CD4-positive, alpha-beta T cell (primary cell): Measurements from ENCODE around the gene TBX5. TPM values are rescaled to one million over a fixed set of nuclear protein-coding genes. Genes with fewer than 3 reads are reported as not detected.

Experiments used
- ATAC-seq: fragments of 200-7000 bp; cut with Tn5 transposase; one replicate; pipeline ENCODE4 v1.10.0; 2022; ENCODE audit warnings: mild to moderate bottlenecking; ENCODE audit not compliant: poor library complexity
- CTCF ChIA-PET: fragments of 350-600 bp; sonication (Branson Sonifier 250); formaldehyde crosslinking; loops from one replicate; lab custom pipeline; 2021; ENCODE audit warnings: antibody characterized with exemption, inconsistent platforms; lab: Charles Lee
- POLR2A ChIA-PET: fragments of 350-600 bp; sonication (Branson Sonifier 250); formaldehyde crosslinking; loops from one replicate; lab custom pipeline; 2021; ENCODE audit warnings: antibody characterized with exemption, inconsistent platforms; lab: Charles Lee
- DNase-seq, 14 experiments: peaks; one replicate each; pipeline ENCODE4 v3.0.0-alpha.2; 2013 to 2020; ENCODE audit warnings: mixed read lengths in 2 of 14
- H3K27ac ChIP-seq, 2 donors: one replicate each; pipeline versions ENCODE4 v1.5.1 to v1.7.0; 2013; ENCODE audit warnings: low read length in 2 of 2, low read depth in 1 of 2, mild to moderate bottlenecking in 1 of 2
- H3K27me3 ChIP-seq, 2 experiments: 1 replicate in 1 of 2; 2 replicates in 1 of 2; pipeline versions ENCODE4 v1.6.1 to v1.7.0; 2013; ENCODE audit warnings: low read length in 2 of 2, control low read depth in 1 of 2, mild to moderate bottlenecking in 1 of 2, moderate library complexity in 1 of 2; ENCODE audit not compliant: insufficient read depth in 2 of 2, control insufficient read depth in 1 of 2
- H3K36me3 ChIP-seq: one replicate; pipeline ENCODE4 v1.6.1; 2013; ENCODE audit warnings: low read length, control low read depth; ENCODE audit not compliant: insufficient read depth
- H3K4me1 ChIP-seq: one replicate; pipeline ENCODE4 v1.6.1; 2013; ENCODE audit warnings: low read length, control low read depth; ENCODE audit not compliant: insufficient read depth
- H3K4me3 ChIP-seq: one replicate; pipeline ENCODE4 v1.5.1; 2013; ENCODE audit warnings: mild to moderate bottlenecking, low read length, moderate library complexity
- H3K9me3 ChIP-seq, 2 experiments: 1 replicate in 1 of 2; 2 replicates in 1 of 2; pipeline versions ENCODE4 v1.6.1 to v1.7.0; 2013; ENCODE audit warnings: low read length in 2 of 2, mild to moderate bottlenecking in 2 of 2, control low read depth in 1 of 2, moderate library complexity in 1 of 2; ENCODE audit not compliant: control insufficient read depth in 1 of 2, insufficient read depth in 1 of 2
- H3K27ac Mint-ChIP-seq: one replicate; pipeline ENCODE4 v1.8.0; 2020; ENCODE audit warnings: mixed read lengths
- H3K27me3 Mint-ChIP-seq: one replicate; pipeline ENCODE4 v1.8.0; 2021; ENCODE audit warnings: mixed read lengths
- H3K36me3 Mint-ChIP-seq: one replicate; pipeline ENCODE4 v1.8.0; 2021; ENCODE audit warnings: low read depth, mixed read lengths
- H3K4me1 Mint-ChIP-seq: one replicate; pipeline ENCODE4 v1.8.0; 2021; ENCODE audit warnings: low read depth, mixed read lengths
- H3K4me3 Mint-ChIP-seq: one replicate; pipeline ENCODE4 v1.8.0; 2020; ENCODE audit warnings: mild to moderate bottlenecking, mixed read lengths
- H3K9me3 Mint-ChIP-seq: one replicate; pipeline ENCODE4 v1.8.0; 2020; ENCODE audit warnings: mixed read lengths
- CTCF ChIP-seq: fragments of 200-600 bp; IDR thresholded peaks from one replicate; pipeline ENCODE4 v1.8.0; 2022; ENCODE audit warnings: antibody characterized with exemption, mild to moderate bottlenecking
- intact Hi-C, 2 experiments: fragments of 100-400 bp; cut with DNase I in 1 of 2; cut with micrococcal nuclease in 1 of 2; formaldehyde crosslinking; loops; one replicate each; pipeline versions ENCODE4 v1.15.1 to v1.9.0; 2023 to 2025; cut with DNase I, micrococcal nuclease
- total RNA-seq, 174 experiments: library from RNA in 2 of 174; stranded (reverse) in 2 of 174; gene quantifications; one replicate each; pipeline ENCODE4 v1.2.3 and lab custom pipeline; 2021 to 2026

The TBX5 gene
- total RNA-seq, 2 experiments from 2014 or later, result not detected

- POLR2A ChIA-PET, result no interaction called here
- DNase-seq (no peak), ATAC-seq (no peak)
- H3K4me1 ChIP-seq, result no peaks in the 10 kb centered on the region
- no peak for TF ChIP-seq CTCF
- Mint-ChIP-seq H3K36me3 (no peaks in the 10 kb centered on the region), H3K27me3 (peaks cover 90% of the 10 kb centered on the region), H3K4me1 (no peaks in the 10 kb centered on the region), H3K27ac (no peak overlapping the region), H3K9me3 (no peaks in the 10 kb centered on the region), H3K4me3 (no peak overlapping the region)
- CTCF ChIA-PET, result no interaction called here
- H3K27ac ChIP-seq, result no peak overlapping the region
- H3K4me3 ChIP-seq, result no peak overlapping the region
- H3K36me3 ChIP-seq, result no peaks in the 10 kb centered on the region
- peaks cover 73 to 88% of the 10 kb centered on the region in 2 experiments for H3K27me3 ChIP-seq
- peaks cover 0 to 24% of the 10 kb centered on the region in 2 experiments for H3K9me3 ChIP-seq
- intact Hi-C loops, result no loop called here
These were observed 10.2 kb downstream of the TBX5 start for GRCh38 chr12:114395755-114396152.

GRCh38 chr12:114395233-114395632 is 10.7 kb downstream of the TBX5 start:
- ATAC-seq (no peak), DNase-seq (no peak)
- Mint-ChIP-seq H3K27me3 (peaks cover 91% of the 10 kb centered on the region), H3K27ac (no peak overlapping the region), H3K9me3 (no peaks in the 10 kb centered on the region), H3K36me3 (no peaks in the 10 kb centered on the region), H3K4me1 (no peaks in the 10 kb centered on the region), H3K4me3 (no peak overlapping the region)
- H3K27me3 ChIP-seq, result peaks cover 70 to 82% of the 10 kb centered on the region in 2 experiments
- no peak overlapping the region for H3K27ac ChIP-seq
- no peak for TF ChIP-seq CTCF
- intact Hi-C loops, result no loop called here
- H3K4me3 ChIP-seq, result no peak overlapping the region
- H3K36me3 ChIP-seq, result no peaks in the 10 kb centered on the region
- H3K9me3 ChIP-seq, result peaks cover 0 to 19% of the 10 kb centered on the region in 2 experiments
- ChIA-PET POLR2A (no interaction called here), CTCF (no interaction called here)
- H3K4me1 ChIP-seq, result no peaks in the 10 kb centered on the region

DNA sequence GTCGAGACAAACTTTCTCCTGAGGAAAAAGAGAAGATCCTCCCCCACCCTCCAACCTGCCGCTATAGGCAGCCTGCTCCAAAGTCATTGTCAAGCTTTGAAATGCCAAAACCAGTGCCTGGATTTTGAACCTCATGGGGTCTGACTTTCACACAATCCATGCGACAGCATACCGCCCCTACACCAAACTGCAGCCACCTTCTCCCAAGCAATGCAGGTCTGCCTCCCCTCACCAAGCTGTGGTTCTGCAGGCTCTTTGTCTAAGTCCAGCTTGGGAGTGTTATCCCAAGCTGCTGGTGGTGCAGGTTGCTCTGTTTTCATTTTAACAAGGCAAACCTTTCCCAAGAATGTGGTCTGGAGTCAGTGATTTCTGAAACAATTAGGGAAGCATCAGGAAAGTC is 12.4 kb downstream of the TBX5 start:
- Mint-ChIP-seq H3K36me3 (no peaks in the 10 kb centered on the region), H3K4me1 (no peaks in the 10 kb centered on the region), H3K27me3 (peaks cover 79% of the 10 kb centered on the region), H3K4me3 (no peak overlapping the region), H3K27ac (no peak overlapping the region), H3K9me3 (no peaks in the 10 kb centered on the region)
- intact Hi-C loops, result no loop called here
- POLR2A ChIA-PET, result no interaction called here
- no peak overlapping the region for H3K27ac ChIP-seq
- no peaks in the 10 kb centered on the region for H3K36me3 ChIP-seq
- peaks cover 0 to 10% of the 10 kb centered on the region in 2 experiments for H3K9me3 ChIP-seq
- H3K4me3 ChIP-seq, result no peak overlapping the region
- DNase-seq (no peak), ATAC-seq (no peak)
- H3K4me1 ChIP-seq, result no peaks in the 10 kb centered on the region
- H3K27me3 ChIP-seq, result peaks cover 54 to 66% of the 10 kb centered on the region in 2 experiments
- CTCF ChIA-PET, result no interaction called here
- no peak for TF ChIP-seq CTCF
